ENCODE results near the gene UCKL1.

The UCKL1 gene

DNA sequence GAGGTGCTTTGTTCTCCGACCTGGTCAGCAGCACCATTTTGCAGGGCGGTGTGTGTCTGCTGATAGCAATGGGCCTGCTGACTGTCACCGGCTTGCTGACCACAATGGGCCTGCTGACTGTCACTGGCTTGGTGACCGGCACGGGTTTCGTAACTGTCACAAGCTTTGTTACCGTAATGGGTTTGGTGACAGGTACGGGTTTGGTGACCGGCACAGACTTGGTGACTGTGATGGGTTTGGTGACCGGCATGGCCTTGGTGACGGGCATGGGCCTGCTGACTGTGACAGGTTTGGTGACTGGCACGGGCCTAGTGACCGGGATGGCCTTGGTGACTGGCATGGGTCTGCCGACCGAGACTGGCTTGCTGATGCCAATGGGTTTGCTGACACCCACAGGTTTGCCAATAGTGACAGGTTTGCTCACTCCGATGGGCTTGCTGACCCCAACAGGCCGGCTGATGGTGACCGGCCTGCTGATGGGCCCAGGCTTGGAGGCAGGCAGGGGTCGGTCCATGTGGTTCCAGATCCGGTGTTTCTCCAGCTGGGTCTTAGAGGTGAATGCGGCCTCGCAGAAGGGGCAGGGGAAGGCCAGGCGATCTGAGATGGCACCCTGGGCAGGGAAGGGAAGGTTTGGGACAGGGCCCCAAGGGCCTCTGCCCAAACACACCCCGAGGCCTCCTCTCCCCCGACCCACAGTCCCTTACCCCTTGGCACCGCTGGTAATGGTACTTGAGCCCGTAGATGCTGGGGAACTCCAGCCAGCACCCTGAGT, 10.1 kb upstream of the UCKL1 start:
- no peak overlapping the region for H3K4me3 ChIP-seq (ENCODE audit: low read length)
- no peak for DNase-seq
- TF ChIP-seq EZH2 (optimal IDR thresholded peaks at IDR 0.05; ENCODE audit: low read depth, low read length) (no peak), EZH2phosphoT487 (IDR thresholded peaks at IDR 0.05; ENCODE audit: low read length) (no peak)
- TF ChIP-seq, protein P1, sequence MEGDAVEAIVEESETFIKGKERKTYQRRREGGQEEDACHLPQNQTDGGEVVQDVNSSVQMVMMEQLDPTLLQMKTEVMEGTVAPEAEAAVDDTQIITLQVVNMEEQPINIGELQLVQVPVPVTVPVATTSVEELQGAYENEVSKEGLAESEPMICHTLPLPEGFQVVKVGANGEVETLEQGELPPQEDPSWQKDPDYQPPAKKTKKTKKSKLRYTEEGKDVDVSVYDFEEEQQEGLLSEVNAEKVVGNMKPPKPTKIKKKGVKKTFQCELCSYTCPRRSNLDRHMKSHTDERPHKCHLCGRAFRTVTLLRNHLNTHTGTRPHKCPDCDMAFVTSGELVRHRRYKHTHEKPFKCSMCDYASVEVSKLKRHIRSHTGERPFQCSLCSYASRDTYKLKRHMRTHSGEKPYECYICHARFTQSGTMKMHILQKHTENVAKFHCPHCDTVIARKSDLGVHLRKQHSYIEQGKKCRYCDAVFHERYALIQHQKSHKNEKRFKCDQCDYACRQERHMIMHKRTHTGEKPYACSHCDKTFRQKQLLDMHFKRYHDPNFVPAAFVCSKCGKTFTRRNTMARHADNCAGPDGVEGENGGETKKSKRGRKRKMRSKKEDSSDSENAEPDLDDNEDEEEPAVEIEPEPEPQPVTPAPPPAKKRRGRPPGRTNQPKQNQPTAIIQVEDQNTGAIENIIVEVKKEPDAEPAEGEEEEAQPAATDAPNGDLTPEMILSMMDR (IDR thresholded peaks at IDR 0.05; ENCODE audit: low read length): no peak
- H3K4me1 ChIP-seq (ENCODE audit: low read length): peaks cover 6% of the 10 kb centered on the region; the same call in 1 of the 2 replicates
- H4K20me1 ChIP-seq (ENCODE audit: insufficient read depth, low read length): no peaks in the 10 kb centered on the region
- H3F3A ChIP-seq (ENCODE audit: insufficient read depth, low read length): no peaks in the 10 kb centered on the region
- no peak overlapping the region for H2AFZ ChIP-seq (ENCODE audit: low read length)
- no peak overlapping the region for H3K9ac ChIP-seq (ENCODE audit: low read length)
- no peaks in the 10 kb centered on the region for H3K9me3 ChIP-seq (replicated peaks; ENCODE audit: insufficient read depth, low read length)
- no peaks in the 10 kb centered on the region for H3K36me3 ChIP-seq (replicated peaks; ENCODE audit: insufficient read depth, low read length)
- peaks cover 5% of the 10 kb centered on the region; the same call in 1 of the 2 replicates for H3K27me3 ChIP-seq (replicated peaks; ENCODE audit: insufficient read depth, low read length)
- no peaks in the 10 kb centered on the region for H3K9me2 ChIP-seq (replicated peaks; ENCODE audit: insufficient read depth, low read length)
- H3K27ac ChIP-seq (ENCODE audit: low read length): no peak overlapping the region
- peaks cover 8% of the 10 kb centered on the region for H3K79me2 ChIP-seq (ENCODE audit: low read length)
- H3K4me2 ChIP-seq (ENCODE audit: low read depth, low read length): no peak overlapping the region

DNA sequence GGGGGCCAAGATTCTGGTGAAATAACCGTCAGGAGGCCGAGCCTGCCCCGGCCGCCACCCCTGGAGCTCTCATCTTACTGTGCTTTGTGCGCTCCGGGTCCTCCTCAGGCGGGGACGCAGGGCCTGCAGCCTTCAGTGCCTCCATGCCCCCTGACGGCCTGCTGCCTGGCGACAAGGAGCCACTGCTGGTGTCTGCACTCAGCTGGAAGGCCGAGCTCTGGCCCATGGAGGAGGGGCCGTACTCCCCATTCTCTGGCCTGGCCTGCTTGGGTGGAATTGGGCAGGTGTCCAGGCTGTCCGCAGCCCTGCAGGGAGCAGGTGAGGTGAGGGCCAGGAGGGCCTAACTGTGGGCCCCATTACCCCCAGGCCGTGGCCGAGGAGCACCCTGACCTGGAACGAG, 8.2 kb upstream of the UCKL1 start:
- TF ChIP-seq EZH2 (optimal IDR thresholded peaks at IDR 0.05; ENCODE audit: low read depth, low read length) (no peak), EZH2phosphoT487 (IDR thresholded peaks at IDR 0.05; ENCODE audit: low read length) (no peak)
- TF ChIP-seq, protein P1 (IDR thresholded peaks at IDR 0.05; ENCODE audit: low read length): no peak
- Histone ChIP-seq H3K4me1 (ENCODE audit: low read length) (peaks cover 6% of the 10 kb centered on the region; the same call in 1 of the 2 replicates), H3K36me3 (replicated peaks; ENCODE audit: insufficient read depth, low read length) (no peaks in the 10 kb centered on the region), H3K9me2 (replicated peaks; ENCODE audit: insufficient read depth, low read length) (no peaks in the 10 kb centered on the region), H3F3A (ENCODE audit: insufficient read depth, low read length) (no peaks in the 10 kb centered on the region), H3K27ac (ENCODE audit: low read length) (no peak overlapping the region), H3K79me2 (ENCODE audit: low read length) (peaks cover 8% of the 10 kb centered on the region), H3K9ac (ENCODE audit: low read length) (no peak overlapping the region), H3K9me3 (replicated peaks; ENCODE audit: insufficient read depth, low read length) (no peaks in the 10 kb centered on the region), H3K27me3 (replicated peaks; ENCODE audit: insufficient read depth, low read length) (no peaks in the 10 kb centered on the region), H3K4me2 (ENCODE audit: low read depth, low read length) (no peak overlapping the region), H2AFZ (ENCODE audit: low read length) (no peak overlapping the region), H3K4me3 (ENCODE audit: low read length) (no peak overlapping the region), H4K20me1 (ENCODE audit: insufficient read depth, low read length) (no peaks in the 10 kb centered on the region)
- no peak for DNase-seq

DNA sequence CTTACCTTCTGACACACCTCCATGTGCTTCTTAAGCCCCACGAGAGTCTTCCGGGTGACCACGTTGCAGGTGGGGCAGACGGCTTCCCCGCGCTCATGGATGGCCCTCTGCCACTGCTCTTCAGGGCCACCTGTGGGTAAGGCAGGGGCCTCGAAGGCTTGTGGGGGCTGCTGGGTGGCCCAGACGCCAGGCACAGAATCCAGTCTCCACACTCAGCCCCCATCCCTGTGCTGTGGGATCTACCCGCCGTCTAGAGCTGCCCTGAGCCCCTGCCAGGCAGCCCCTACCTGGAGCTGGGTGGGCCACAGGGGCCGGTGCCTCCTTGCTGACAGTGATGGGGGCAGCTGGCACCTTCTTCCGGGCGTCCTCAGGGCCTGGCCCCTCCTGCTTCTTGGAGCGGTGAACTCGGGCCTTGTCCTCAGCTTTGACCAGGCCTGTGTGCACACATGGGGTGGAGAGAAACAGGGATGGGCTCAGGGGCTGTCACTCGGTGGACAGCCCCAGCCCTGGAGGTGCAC, 7.6 kb upstream of the UCKL1 start:
- no peak for TF ChIP-seq EZH2 (optimal IDR thresholded peaks at IDR 0.05; ENCODE audit: low read depth, low read length)
- TF ChIP-seq EZH2phosphoT487 (IDR thresholded peaks at IDR 0.05; ENCODE audit: low read length): no peak
- TF ChIP-seq, protein P1 (IDR thresholded peaks at IDR 0.05; ENCODE audit: low read length): no peak
- H3K36me3 ChIP-seq (replicated peaks; ENCODE audit: insufficient read depth, low read length): no peaks in the 10 kb centered on the region
- no peak overlapping the region for H2AFZ ChIP-seq (ENCODE audit: low read length)
- DNase-seq: no peak
- H3K4me2 ChIP-seq (ENCODE audit: low read depth, low read length): no peak overlapping the region
- no peak overlapping the region for H3K9ac ChIP-seq (ENCODE audit: low read length)
- H3K27me3 ChIP-seq (replicated peaks; ENCODE audit: insufficient read depth, low read length): no peaks in the 10 kb centered on the region
- H4K20me1 ChIP-seq (ENCODE audit: insufficient read depth, low read length): no peaks in the 10 kb centered on the region
- H3K9me3 ChIP-seq (replicated peaks; ENCODE audit: insufficient read depth, low read length): no peaks in the 10 kb centered on the region
- no peak overlapping the region for H3K4me3 ChIP-seq (ENCODE audit: low read length)
- H3F3A ChIP-seq (ENCODE audit: insufficient read depth, low read length): no peaks in the 10 kb centered on the region
- peaks cover 5% of the 10 kb centered on the region; the same call in 1 of the 2 replicates for H3K4me1 ChIP-seq (ENCODE audit: low read length)
- no peak overlapping the region for H3K27ac ChIP-seq (ENCODE audit: low read length)
- H3K79me2 ChIP-seq (ENCODE audit: low read length): peaks cover 4% of the 10 kb centered on the region
- no peaks in the 10 kb centered on the region for H3K9me2 ChIP-seq (replicated peaks; ENCODE audit: insufficient read depth, low read length)
